Measurements from ENCODE around the gene STK40.
A peak's percentile ranks its signal among the peaks of the same experiment; 100 is the strongest.

STK40 gene

DNA sequence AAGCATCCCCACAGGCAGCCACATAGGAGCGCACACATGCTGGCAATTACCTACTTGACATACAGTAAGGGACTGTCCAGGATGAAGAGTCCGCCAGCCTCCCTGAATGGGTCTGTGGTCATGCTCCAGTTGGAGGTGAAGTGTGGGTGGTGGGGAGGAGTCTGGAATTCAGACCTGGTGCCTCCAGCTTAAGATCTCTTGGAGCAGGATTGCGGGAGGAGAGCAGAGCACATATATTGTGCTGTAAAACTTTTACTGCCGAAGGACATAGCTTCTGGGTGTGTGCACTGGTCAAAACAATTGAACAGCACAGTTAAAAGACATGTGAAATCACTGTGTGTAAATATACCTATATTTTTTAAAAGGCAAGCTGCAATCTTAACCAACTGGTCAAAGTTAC is 17.9 kb downstream of the STK40 start:
- peak; percentile 74 for DNase-seq

GRCh38 chr1:36367066-36367465 is 18.7 kb downstream of the STK40 start:
- no peak for DNase-seq

- no peak for DNase-seq
Measured at GRCh38 chr1:36366091-36366661, 19.5 kb downstream of the STK40 start.

DNA sequence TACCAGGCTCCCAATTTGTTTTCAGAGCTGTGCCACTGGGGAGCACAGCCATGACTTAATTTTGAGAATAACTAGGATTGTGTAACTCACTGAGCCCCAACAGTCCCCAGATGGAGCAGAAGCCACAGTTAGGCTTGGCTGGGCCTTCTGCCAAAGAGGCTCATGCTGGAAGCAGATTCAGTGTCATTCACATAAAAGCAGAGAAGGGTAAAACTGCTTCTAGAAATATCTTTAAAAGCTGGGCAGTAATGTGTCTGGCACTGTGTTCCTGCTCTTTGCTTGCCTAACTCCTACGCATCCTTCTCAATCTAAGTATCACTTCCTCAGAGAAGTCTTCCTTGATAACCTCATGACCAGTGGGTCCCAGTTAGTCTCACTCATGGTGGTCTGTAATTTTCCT is 20.3 kb downstream of the STK40 start:
- no peak for DNase-seq

DNA sequence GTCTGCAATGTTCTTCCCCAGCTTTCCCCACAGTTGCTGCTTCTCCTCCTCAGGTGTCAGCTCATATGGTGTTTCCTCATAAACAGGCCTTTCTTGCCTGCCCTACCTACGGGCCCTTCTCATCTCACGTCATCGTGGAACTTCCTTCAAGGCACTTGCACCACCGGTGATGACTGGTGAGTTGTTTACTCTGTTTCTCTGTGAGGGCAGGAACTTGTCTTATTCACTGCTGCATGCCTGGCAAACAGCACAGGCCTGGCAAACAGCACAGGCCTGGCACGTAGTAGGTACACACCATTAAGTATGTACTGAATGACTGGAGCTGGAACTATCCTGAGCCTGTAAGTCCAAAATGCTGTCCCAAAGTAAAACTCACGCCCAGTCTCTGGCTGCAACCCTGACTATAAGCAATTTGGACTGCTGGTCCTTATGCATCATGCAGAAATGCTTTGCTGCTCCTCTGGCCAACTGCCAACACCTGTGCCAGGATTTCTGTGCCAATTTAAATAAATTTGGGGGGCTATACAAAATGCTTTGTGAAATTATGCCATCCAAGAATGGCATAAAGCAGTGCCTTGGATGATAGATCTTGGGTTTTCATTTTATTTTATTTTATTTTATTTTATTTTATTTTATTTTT is 25.7 kb downstream of the STK40 start:
- no peak for DNase-seq

DNA sequence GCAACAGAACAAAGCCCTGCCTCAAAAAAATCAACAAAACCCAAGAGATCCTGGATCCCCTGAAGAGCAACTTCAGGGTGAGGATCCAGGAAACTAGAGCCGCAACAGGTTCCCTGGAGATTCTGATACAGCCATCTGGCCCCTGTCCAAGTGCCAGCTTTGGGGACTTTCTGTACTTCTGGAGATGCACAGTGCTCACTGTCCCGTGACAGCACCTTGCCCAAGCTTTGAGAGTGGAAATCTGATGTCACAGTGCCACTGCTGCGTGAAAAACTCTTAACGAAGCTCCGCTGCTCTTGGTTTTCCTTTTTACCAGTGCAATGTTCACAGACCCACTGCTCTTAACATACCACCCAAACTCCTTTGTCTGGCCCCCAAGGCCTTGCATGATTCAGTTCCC is 26.3 kb downstream of the STK40 start:
- no peak for DNase-seq

DNA sequence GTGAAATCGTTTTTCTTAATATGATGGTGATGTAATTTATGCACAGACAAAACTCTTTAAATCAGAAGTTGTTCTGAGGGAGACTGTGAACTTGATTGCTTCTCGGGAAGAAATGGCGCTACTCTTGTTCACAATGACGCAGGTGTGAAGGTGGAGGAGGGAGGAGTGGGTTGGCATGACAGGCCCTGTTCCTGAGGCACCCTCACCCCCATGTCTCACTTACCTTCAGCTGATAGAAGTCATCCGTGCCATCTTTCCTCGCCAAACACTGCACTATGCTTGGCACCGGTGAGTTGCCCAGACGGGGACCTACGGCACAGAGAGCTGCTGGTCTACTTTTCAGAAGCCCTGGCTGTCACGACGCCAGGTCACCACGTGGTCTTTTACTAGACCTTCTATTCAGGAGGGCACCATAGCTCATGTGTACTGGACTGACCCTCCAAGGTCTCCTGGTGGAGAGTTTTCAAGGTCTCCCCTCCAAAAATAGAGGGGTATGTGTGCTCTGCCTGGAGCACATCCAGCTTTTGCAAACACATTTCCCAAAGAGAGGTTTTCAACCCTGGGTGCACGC is 27.1 kb downstream of the STK40 start:
- DNase-seq = no peak

GRCh38 chr1:36355811-36356210 is 29.9 kb downstream of the STK40 start:
- no peak for DNase-seq

DNA sequence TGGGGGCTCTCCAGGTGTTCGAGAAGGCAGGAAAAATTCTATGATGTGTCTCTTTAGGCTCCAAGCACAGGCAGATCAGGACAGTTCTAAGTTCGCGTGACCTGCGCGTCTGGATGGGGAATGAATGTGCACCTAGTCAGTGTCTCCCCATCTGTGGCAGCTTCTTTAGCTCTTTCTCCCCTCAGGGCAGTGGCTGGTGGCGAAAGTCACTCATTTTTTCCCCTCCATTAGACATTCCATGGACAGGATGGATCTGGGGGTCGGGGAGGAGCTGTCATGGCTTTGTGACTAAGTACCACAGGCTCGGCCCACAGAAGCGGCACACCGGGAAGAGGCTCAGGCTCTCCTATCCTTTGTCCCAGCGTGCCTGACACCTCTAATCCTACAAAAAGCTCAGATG is 31.2 kb downstream of the STK40 start:
- DNase-seq = no peak

GRCh38 chr1:36352910-36353878 is 32.5 kb downstream of the STK40 start:
- DNase-seq = no peak

- no peak for DNase-seq
Measured at GRCh38 chr1:36352125-36352909, 33.4 kb downstream of the STK40 start.

DNA sequence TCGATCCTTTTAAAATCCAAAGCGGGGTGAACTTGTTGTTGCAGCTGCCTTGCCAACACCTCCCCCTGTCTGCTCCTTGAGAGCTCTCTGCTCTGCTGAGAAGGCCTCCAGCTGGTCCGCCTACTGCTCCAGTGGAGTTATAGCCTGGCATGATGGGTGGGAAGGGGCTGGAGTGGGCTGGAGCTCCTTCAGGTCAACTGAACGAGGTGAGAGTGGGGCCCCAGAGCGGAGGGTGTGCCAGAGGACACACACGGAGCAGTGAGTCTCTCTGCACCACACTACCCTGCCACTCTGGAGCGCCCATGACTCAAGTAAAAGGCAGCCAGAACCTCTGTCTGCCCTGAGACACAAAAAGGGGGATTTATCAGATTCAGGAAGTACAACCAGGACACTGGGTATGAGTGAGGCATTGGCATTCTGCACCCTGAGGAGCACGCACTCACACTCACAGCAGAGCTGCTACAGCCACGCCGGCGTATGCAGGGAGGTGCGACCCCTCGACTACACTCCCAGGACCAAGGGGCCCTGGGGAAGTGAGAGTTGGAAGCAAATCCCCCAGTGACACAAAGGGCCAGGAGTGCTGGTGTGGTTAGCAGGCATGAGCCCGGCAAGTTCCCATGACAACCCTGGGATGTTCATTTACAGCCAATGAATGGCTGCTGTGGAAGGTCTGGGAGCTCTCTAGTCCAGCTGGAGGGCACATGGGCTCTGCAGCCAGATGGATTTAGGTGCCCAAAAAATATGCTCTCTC is 34.3 kb downstream of the STK40 start:
- no peak for DNase-seq

DNA sequence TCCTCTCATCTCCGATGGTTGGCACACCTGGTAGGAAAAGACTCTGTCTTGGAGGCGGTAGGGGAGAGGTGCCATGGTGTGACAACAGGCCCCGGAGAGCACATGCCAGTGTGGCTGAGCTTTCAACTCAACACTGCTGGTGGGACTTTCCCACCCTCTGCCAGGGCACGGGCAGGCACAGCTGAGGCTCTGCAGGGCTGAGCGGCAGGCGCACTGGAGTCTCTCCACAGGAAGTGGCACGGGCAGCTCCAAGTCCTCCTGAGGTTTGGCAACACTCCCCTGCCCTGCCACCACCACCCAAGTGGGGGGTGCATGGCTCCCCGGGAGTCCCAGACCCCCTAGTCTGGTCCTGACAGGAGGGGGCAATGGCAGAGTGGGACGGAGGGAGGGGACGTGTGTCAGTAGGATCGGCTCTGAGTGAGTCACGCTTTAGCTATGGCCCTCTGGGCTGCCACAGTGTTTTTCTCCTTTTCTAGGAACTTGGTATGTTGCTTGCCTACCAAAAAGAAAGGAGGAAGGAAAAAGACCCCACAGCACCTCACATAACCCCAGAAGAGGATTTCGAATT is 35.0 kb downstream of the STK40 start:
- DNase-seq = no peak

GRCh38 chr1:36349839-36350238 is 35.9 kb downstream of the STK40 start:
- no peak for DNase-seq

GRCh38 chr1:36349241-36349671 is 36.5 kb downstream of the STK40 start:
- DNase-seq = no peak

- no peak for DNase-seq
Measured at GRCh38 chr1:36346741-36347370, 38.9 kb downstream of the STK40 start.

GRCh38 chr1:36345353-36345752 is 40.4 kb downstream of the STK40 start:
- DNase-seq = no peak

- no peak for DNase-seq
Measured at GRCh38 chr1:36344395-36344680, 41.4 kb downstream of the STK40 start.

DNA sequence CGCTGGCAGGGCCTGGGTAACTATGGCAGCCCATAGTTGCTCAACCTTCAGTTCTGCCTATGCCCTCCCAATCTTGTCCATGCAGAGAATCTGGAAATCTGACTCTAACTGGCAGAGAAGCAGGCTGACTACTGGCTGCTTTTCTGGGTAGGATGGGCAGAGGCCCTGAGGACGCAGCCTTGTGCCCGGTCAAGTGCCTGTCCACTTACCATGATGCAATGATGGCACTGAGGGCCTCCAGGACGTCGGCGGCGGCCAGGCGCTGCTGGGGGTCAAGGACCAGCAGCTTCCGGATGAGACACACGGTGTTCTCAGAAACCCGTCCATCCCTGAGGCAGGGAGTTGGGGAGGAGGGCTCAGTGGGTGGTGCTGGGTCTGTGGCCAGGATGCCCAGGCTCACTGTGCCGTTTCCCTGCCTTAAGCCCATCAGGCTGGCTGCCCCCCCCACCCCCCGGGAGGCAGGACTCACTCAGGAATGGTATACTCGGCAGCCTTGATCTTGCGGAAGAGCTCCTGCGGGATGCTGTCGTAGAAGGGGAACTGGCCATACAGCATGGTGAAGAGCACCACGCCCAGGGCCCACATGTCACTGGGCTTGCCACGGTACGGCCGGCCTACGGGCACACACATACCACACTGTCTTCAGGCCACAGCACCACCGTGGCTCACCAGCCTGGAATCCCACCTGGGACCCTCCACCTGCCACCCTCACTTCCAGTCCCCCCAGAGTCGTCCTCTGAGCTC is 41.9 kb downstream of the STK40 start:
- no peak for DNase-seq

GRCh38 chr1:36342426-36343185 is 43.1 kb downstream of the STK40 start:
- no peak for DNase-seq

All from NCI-H187 treated with DMSO at 0.1 percent for 48 hours (cell line).